GM18867 (cell line): Measurements from ENCODE around the gene DEPP1.

ENCODE experiments used
- ATAC-seq: cut with Tn5 transposase; IDR thresholded peaks from one replicate; pipeline ENCODE4 v1.9.1; 2021; ENCODE audit warnings: mild to moderate bottlenecking, moderate library complexity; ENCODE audit not compliant: unreplicated experiment

The DEPP1 gene

DNA sequence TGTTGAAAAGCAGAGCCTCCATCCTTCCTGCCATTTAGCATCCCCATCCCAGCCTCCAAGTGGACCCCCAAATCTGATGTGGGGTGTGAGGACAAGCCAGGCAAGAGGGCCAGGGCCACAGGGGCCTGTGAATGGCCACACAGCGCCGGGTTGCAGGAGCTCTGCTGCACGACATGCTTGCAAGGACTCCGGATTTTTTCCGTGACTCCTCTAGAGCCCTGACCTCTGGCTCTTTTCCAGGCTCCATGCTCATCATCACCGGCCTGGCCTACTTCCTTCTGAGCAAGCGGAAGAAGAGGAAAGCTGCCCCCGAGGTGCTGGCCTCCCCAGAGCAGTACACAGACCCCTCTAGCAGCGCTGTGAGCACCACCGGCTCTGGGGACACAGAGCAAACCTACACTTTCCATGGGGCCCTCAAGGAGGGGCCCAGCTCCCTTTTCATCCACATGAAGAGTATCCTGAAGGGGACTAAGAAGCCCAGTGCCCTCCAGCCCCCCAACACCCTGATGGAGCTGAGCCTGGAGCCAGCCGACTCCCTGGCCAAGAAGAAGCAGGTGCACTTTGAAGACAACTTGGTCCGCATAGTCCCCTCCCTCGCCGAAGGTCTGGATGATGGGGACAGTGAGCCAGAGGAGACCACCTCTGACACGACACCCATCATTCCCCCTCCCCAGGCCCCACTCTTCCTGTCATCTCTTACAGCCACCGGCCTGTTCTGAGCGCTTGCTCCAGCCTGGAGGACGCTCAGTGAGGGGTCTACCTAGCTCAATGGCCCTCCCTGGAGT lies 44.0 kb downstream of the DEPP1 start:
- no peak for ATAC-seq

DNA sequence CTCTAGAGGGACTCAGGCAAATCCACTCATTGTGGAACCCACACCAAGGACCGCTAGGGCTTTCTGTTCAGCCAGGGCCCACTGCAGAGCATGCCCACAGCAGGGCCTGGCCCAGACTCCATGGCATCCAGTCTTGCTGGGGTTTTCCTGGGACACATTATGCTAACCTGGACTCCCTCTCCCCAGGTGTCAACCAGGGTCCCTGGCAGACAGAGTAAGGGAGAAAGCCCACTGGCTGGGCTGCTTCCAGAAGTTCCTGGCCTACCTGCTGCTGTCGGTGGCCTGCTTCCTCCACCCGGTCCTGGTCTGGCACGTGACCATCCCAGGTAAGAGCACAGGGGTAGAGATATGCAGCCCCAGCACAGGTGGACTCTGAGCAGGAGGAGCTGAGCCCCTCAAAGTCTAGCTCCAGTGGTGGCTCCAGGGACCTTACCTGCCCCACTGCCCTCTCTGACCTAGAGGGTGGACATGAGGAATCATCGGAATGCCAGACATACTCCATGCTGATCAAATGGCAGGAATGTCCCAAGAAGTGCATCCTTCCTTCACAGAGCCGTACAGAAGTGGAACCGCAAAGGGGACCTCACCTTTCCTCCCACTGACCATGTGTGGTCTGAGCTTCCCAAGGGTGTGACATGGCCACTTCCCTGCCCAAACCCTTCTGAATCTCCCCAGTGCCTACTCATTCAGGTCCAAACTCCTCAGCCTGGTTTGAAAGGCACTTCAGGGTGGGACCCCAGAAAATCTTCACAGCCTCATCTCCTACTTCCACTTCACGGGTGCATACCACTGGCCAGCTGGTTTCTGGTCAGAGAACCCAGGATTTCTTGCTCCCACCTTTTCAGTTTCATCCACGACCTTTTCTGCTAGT lies 44.9 kb downstream of the DEPP1 start:
- no peak for ATAC-seq

- ATAC-seq, result peak; percentile 95
Measured at GRCh38 chr10:44932517-44933450, 45.8 kb downstream of the DEPP1 start.

- ATAC-seq, result no peak
Measured at GRCh38 chr10:44931621-44932516, 46.7 kb downstream of the DEPP1 start.

DNA sequence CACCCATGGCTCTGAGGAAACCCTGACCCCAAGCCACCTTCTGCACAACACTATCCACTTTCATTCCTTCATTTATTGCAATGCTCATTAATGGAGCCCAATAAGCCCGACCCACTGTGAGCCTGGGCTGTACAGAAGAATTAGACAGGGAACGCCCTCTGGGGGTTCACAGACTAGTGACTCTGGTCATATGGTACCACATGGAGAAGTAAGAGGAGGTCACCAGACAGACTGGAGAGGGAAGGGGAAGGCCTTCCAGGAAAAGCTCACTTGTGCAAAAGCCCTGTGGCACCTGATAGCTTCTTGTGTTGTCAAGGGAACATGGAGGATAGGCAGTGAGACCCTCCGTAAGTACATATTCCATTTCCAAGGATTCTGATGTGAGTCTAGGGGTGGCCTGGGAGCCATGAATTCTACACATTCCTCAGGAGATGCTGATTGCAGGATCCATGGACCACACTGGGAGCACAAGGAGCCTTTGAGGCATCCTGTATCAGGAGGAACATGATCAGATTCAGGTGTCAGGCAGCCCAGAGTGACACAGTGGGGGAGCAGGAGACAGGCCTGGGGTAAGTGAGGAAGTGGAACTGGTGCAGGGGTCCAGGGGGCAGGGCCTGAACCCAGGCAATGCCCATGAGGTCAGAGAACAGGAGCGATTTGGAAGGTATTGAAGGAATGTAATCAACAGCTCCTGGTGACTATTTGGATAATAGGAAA lies 47.5 kb downstream of the DEPP1 start:
- no peak for ATAC-seq

GRCh38 chr10:44929356-44930255 lies 49.0 kb downstream of the DEPP1 start:
- ATAC-seq, result no peak

- ATAC-seq, result no peak
Measured at GRCh38 chr10:44928462-44928861, 50.1 kb downstream of the DEPP1 start.

GRCh38 chr10:44927352-44927751 lies 51.3 kb downstream of the DEPP1 start:
- ATAC-seq, result no peak

DNA sequence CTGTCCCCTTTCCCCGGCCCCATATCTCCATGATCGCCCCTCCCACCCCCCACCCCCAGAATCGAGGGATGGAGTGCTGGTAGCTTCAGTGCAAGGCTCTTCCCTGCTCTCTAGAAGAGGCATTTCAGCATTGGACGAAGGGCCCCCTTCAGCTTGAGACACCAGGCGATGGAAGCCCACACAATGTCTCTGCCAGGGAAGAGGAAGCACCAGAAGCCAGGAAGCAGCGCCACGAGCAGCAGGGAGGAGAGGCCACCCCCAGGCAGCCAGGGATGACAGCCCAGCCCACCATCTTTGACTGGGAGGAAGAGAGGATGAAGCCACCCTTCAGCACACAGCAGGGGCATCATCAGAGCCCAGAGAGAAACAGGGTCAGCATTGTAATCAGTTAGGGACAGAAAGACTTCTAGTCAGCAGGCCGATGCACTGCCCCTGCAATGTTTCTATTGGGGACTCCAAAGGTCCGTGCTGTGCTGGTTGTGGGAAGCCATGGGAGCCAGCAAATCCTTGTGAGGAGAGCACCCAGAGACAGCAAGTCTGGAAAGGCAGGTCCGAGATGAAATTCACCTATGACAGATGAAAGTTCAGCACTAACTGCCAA lies 51.8 kb downstream of the DEPP1 start:
- no peak for ATAC-seq
